ENCODE results near the gene SOX11. TPM values are rescaled to one million over a fixed set of nuclear protein-coding genes. Genes with fewer than 3 reads are reported as not detected.

SOX11 gene
- total and polyA plus RNA-seq, 7 donors = under 0.01 to 3.6 (median 2.7) TPM; not detected in 1

- no peak for DNase-seq
Measured at GRCh38 chr2:5696404-5696944, 4.3 kb downstream of the SOX11 start.

DNA sequence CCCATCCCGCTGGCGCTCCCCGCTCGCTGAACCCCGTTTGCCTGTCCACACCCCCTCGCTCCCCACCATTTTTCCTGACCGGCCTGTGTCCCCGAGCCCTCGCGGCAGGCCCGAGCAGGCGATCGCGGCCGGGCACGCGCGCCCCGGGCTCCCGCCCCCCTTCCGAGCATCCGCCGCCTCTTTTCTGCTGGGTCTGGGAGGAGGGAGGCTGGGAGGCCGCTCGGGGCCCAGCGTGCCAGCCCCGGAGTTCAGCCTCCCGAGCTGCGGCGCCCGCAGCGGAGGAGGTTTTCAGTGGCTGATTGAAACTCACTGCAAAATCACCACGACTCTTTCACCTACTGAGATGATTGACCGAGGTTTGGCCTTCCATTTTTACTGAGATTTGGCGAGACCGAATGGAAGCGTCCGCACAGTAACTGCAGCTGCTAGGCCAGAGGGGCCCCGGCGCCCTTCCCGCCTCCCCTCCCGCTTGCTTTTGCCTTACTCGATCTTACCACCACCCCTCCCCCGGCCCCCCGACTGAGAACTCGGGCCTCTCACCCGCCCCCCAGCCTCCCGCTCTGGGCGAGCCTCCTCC lies 4.8 kb downstream of the SOX11 start:
- Histone ChIP-seq H3K36me3 (no peaks in the 10 kb centered on the region), H3K4me3 (peak overlapping the region; percentile 40 to 61 (median 54)), H3K4me1 (peaks cover 0 to 44% (median 33%) of the 10 kb centered on the region in 4 donors), H3K9me3 (no peaks in the 10 kb centered on the region), H3K27me3 (peaks cover 28 to 87% (median 47%) of the 10 kb centered on the region in 3 donors), H3K27ac (peak overlapping the region; percentile 53 to 90 (median 82))
- intact Hi-C loops (cut with DNase I) = loop anchor here (5.0 to 10.0 kb wide), 2 partner anchors 160 to 412 kb away; no protein-coding TSS in a partner anchor
- WGBS, 2 donors = 2 to 16% methylated on average over 49 of the region's 49 CpGs
- TF ChIP-seq POLR2AphosphoS5 (IDR thresholded peaks at IDR 0.05) = peak in 1 of 4 donors; percentile 18
- TF ChIP-seq, protein P1, sequence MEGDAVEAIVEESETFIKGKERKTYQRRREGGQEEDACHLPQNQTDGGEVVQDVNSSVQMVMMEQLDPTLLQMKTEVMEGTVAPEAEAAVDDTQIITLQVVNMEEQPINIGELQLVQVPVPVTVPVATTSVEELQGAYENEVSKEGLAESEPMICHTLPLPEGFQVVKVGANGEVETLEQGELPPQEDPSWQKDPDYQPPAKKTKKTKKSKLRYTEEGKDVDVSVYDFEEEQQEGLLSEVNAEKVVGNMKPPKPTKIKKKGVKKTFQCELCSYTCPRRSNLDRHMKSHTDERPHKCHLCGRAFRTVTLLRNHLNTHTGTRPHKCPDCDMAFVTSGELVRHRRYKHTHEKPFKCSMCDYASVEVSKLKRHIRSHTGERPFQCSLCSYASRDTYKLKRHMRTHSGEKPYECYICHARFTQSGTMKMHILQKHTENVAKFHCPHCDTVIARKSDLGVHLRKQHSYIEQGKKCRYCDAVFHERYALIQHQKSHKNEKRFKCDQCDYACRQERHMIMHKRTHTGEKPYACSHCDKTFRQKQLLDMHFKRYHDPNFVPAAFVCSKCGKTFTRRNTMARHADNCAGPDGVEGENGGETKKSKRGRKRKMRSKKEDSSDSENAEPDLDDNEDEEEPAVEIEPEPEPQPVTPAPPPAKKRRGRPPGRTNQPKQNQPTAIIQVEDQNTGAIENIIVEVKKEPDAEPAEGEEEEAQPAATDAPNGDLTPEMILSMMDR (IDR thresholded peaks at IDR 0.05) = no peak
- peak; percentile 70 for DNase-seq

More at GRCh38 chr2:5696404-5696944, 4.3 kb downstream of the SOX11 start:
- H3K27me3 ChIP-seq = peaks cover 28 to 91% (median 52%) of the 10 kb centered on the region in 3 donors
- TF ChIP-seq EP300 (IDR thresholded peaks at IDR 0.05) = no peak
- TF ChIP-seq POLR2A (IDR thresholded peaks at IDR 0.05) = no peak
- no peak for TF ChIP-seq POLR2AphosphoS5 (IDR thresholded peaks at IDR 0.05)
- TF ChIP-seq, protein P1 (IDR thresholded peaks at IDR 0.05) = no peak
- peak overlapping the region; percentile 53 to 90 (median 82) for H3K27ac ChIP-seq
- H3K4me1 ChIP-seq = peaks cover 0 to 48% (median 36%) of the 10 kb centered on the region in 4 donors
- H3K36me3 ChIP-seq = no peaks in the 10 kb centered on the region
- 5 to 19% methylated on average over 65 of the region's 65 CpGs for WGBS, 2 donors
- intact Hi-C loops (cut with DNase I) = loop anchor here (5.0 to 10.0 kb wide), 2 partner anchors 159 to 412 kb away; no protein-coding TSS in a partner anchor
- peak overlapping the region; percentile 40 to 61 (median 54) for H3K4me3 ChIP-seq
- no peaks in the 10 kb centered on the region for H3K9me3 ChIP-seq

DNA sequence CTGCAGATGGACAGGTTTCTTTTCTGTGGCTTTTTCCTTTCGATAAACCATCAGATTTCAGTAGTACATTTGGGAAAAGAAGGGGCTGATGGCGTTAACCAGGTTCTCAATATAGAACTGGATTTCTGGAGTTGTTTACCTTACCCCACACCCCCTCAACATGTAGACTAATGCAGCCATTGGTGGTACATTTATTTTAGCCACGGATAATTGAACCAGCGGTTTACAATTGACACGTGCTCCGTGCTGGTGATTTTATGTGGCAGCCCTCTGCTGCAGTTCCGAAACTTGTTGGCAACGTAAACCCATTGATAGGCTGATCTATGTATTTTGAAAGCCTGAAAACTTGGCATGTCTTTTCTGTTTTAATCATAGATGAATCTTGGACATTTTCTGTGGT lies 5.4 kb downstream of the SOX11 start:
- TF ChIP-seq EP300 (IDR thresholded peaks at IDR 0.05) (no peak), POLR2AphosphoS5 (IDR thresholded peaks at IDR 0.05) (no peak), POLR2A (IDR thresholded peaks at IDR 0.05) (no peak)
- TF ChIP-seq, protein P1 (IDR thresholded peaks at IDR 0.05) = no peak
- 43 to 69% methylated on average over 8 of the region's 8 CpGs for WGBS, 2 donors
- intact Hi-C loops (cut with DNase I) = loop anchor here (5.0 to 10.0 kb wide), 2 partner anchors 160 to 413 kb away; no protein-coding TSS in a partner anchor
- Histone ChIP-seq H3K9me3 (no peaks in the 10 kb centered on the region), H3K27ac (peak overlapping the region in 3 of 4 donors; percentile 78 to 90 (median 87)), H3K4me3 (peak overlapping the region in 3 of 4 donors; percentile 53 to 61 (median 55)), H3K36me3 (no peaks in the 10 kb centered on the region), H3K27me3 (peaks cover 26 to 82% (median 42%) of the 10 kb centered on the region in 3 donors), H3K4me1 (peaks cover 0 to 39% (median 27%) of the 10 kb centered on the region in 4 donors)
- DNase-seq = no peak

DNA sequence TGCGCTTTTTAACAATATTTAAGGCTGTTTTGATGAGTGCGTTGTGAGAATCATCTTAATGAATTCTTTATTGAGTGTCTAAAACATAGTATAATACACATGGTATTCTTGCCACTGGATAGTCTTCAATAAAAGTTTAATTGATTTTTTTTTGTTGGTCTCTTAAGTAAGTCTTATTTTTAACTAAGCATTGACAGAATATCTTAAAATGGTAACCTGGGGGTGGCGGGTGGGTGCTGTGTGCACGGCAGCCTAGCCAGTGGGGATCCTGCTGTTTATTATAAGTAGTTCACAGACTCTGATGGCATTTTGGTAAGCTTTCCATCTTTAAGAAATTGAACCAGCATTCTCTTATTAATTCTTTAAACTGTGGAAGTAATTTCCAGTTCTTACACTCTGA lies 6.0 kb downstream of the SOX11 start:
- no peak for DNase-seq
- 86 to 89% methylated on average over 4 of the region's 4 CpGs for WGBS, 2 donors
- intact Hi-C loops (cut with DNase I) = loop anchor here (5.0 to 10.0 kb wide), 2 partner anchors 161 to 413 kb away; no protein-coding TSS in a partner anchor
- Histone ChIP-seq H3K36me3 (no peaks in the 10 kb centered on the region), H3K4me1 (peaks cover 0 to 33% (median 22%) of the 10 kb centered on the region in 4 donors), H3K4me3 (no peak overlapping the region), H3K27me3 (peaks cover 20 to 76% (median 36%) of the 10 kb centered on the region in 3 donors), H3K9me3 (no peaks in the 10 kb centered on the region), H3K27ac (peak overlapping the region in 1 of 4 donors; percentile 90)
- TF ChIP-seq POLR2A (IDR thresholded peaks at IDR 0.05) = no peak
- no peak for TF ChIP-seq POLR2AphosphoS5 (IDR thresholded peaks at IDR 0.05)
- TF ChIP-seq, protein P1 (IDR thresholded peaks at IDR 0.05) = no peak
- no peak for TF ChIP-seq EP300 (IDR thresholded peaks at IDR 0.05)
